CD1c-positive myeloid dendritic cell (primary cell): ENCODE data around the gene ANKS3.

Experiments used
- DNase-seq: peaks from one replicate; pipeline ENCODE4 v3.0.0-alpha.2; 2016; ENCODE audit errors: extremely low spot score

The ANKS3 gene

GRCh38 chr16:4673387-4674046 lies 60.6 kb downstream of the ANKS3 start:
- no peak for DNase-seq

GRCh38 chr16:4668313-4668960 lies 65.6 kb downstream of the ANKS3 start:
- DNase-seq, result no peak

- no peak for DNase-seq
Observed at GRCh38 chr16:4667203-4667963, 66.7 kb downstream of the ANKS3 start.

GRCh38 chr16:4666537-4667202 lies 67.4 kb downstream of the ANKS3 start:
- no peak for DNase-seq

GRCh38 chr16:4664538-4665418 lies 69.3 kb downstream of the ANKS3 start:
- DNase-seq, result peak; percentile 82

GRCh38 chr16:4663777-4664465 lies 70.2 kb downstream of the ANKS3 start:
- peak; percentile 96 for DNase-seq

GRCh38 chr16:4663465-4663776 lies 70.7 kb downstream of the ANKS3 start:
- DNase-seq, result no peak

- no peak for DNase-seq
Observed at GRCh38 chr16:4661661-4662060, 72.4 kb downstream of the ANKS3 start.

GRCh38 chr16:4660454-4661007 lies 73.5 kb downstream of the ANKS3 start:
- peak; percentile 82 for DNase-seq

GRCh38 chr16:4659363-4660353 lies 74.4 kb downstream of the ANKS3 start:
- no peak for DNase-seq

GRCh38 chr16:4656695-4657686 lies 77.1 kb downstream of the ANKS3 start:
- no peak for DNase-seq

- no peak for DNase-seq
Observed at GRCh38 chr16:4656221-4656620, 77.8 kb downstream of the ANKS3 start.

GRCh38 chr16:4655801-4656200 lies 78.3 kb downstream of the ANKS3 start:
- DNase-seq, result no peak

GRCh38 chr16:4654964-4655590 lies 79.0 kb downstream of the ANKS3 start:
- DNase-seq, result no peak

GRCh38 chr16:4654011-4654963 lies 79.8 kb downstream of the ANKS3 start:
- no peak for DNase-seq

GRCh38 chr16:4652561-4652960 lies 81.5 kb downstream of the ANKS3 start:
- DNase-seq, result no peak
